Glutamatergic neuron (in vitro differentiated cells): ENCODE measurements around the gene GJB1. TPM values are rescaled to one million over a fixed set of nuclear protein-coding genes. Genes with fewer than 3 reads are reported as not detected.

Experiments used
- DNase-seq: peaks from one replicate; pipeline ENCODE4 v3.0.0; 2022
- H3K27ac Mint-ChIP-seq: one replicate; pipeline ENCODE4 v1.8.0; 2020; ENCODE audit warnings: mild to moderate bottlenecking, mixed read lengths, inconsistent platforms; ENCODE audit not compliant: unreplicated experiment
- H3K27me3 Mint-ChIP-seq: one replicate; pipeline ENCODE4 v1.8.0; 2020; ENCODE audit warnings: mild to moderate bottlenecking, moderate library complexity, mixed read lengths, inconsistent platforms; ENCODE audit not compliant: unreplicated experiment
- H3K36me3 Mint-ChIP-seq: one replicate; pipeline ENCODE4 v1.8.0; 2020; ENCODE audit warnings: mild to moderate bottlenecking, mixed read lengths, inconsistent platforms; ENCODE audit not compliant: unreplicated experiment
- H3K4me1 Mint-ChIP-seq: one replicate; pipeline ENCODE4 v1.8.0; 2020; ENCODE audit warnings: mild to moderate bottlenecking, low read depth, mixed read lengths, inconsistent platforms; ENCODE audit not compliant: unreplicated experiment
- H3K4me3 Mint-ChIP-seq: one replicate; pipeline ENCODE4 v1.8.0; 2020; ENCODE audit warnings: mild to moderate bottlenecking, mixed read lengths, inconsistent platforms; ENCODE audit not compliant: unreplicated experiment
- H3K9me3 Mint-ChIP-seq: one replicate; pipeline ENCODE4 v1.8.0; 2020; ENCODE audit warnings: mild to moderate bottlenecking, moderate library complexity, mixed read lengths, inconsistent platforms; ENCODE audit not compliant: unreplicated experiment
- total RNA-seq: library from RNA; stranded (reverse); fragmentation: NEBNext Ultra II Directional; extraction: Animal tissue kit (Norgen Biotek cat#: 25700); gene quantifications from one replicate; pipeline ENCODE4 v1.2.1, GENCODE V29; 2021; ENCODE audit not compliant: unreplicated experiment
- TF ChIP-seq, protein P1 (sequence below): fragments of 200-600 bp; sonication (generic); IDR thresholded peaks from one replicate; pipeline ENCODE4 v1.5.0; 2021; ENCODE audit not compliant: partially characterized antibody, unreplicated experiment

The GJB1 gene
- total RNA-seq, 1 donor from 2014 or later, result not detected

DNA sequence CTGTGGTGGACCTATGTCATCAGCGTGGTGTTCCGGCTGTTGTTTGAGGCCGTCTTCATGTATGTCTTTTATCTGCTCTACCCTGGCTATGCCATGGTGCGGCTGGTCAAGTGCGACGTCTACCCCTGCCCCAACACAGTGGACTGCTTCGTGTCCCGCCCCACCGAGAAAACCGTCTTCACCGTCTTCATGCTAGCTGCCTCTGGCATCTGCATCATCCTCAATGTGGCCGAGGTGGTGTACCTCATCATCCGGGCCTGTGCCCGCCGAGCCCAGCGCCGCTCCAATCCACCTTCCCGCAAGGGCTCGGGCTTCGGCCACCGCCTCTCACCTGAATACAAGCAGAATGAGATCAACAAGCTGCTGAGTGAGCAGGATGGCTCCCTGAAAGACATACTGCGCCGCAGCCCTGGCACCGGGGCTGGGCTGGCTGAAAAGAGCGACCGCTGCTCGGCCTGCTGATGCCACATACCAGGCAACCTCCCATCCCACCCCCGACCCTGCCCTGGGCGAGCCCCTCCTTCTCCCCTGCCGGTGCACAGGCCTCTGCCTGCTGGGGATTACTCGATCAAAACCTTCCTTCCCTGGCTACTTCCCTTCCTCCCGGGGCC is 1.2 kb downstream of the GJB1 start:
- H3K36me3 Mint-ChIP-seq, result no peaks in the 10 kb centered on the region
- H3K4me3 Mint-ChIP-seq, result no peak overlapping the region
- H3K27me3 Mint-ChIP-seq, result peaks cover 2% of the 10 kb centered on the region
- TF ChIP-seq, protein P1, sequence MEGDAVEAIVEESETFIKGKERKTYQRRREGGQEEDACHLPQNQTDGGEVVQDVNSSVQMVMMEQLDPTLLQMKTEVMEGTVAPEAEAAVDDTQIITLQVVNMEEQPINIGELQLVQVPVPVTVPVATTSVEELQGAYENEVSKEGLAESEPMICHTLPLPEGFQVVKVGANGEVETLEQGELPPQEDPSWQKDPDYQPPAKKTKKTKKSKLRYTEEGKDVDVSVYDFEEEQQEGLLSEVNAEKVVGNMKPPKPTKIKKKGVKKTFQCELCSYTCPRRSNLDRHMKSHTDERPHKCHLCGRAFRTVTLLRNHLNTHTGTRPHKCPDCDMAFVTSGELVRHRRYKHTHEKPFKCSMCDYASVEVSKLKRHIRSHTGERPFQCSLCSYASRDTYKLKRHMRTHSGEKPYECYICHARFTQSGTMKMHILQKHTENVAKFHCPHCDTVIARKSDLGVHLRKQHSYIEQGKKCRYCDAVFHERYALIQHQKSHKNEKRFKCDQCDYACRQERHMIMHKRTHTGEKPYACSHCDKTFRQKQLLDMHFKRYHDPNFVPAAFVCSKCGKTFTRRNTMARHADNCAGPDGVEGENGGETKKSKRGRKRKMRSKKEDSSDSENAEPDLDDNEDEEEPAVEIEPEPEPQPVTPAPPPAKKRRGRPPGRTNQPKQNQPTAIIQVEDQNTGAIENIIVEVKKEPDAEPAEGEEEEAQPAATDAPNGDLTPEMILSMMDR, result no peak
- H3K4me1 Mint-ChIP-seq, result peaks cover 2% of the 10 kb centered on the region
- no peak for DNase-seq
- H3K27ac Mint-ChIP-seq, result no peak overlapping the region
- H3K9me3 Mint-ChIP-seq, result no peaks in the 10 kb centered on the region

- H3K9me3 Mint-ChIP-seq, result no peaks in the 10 kb centered on the region
- peaks cover 2% of the 10 kb centered on the region for H3K27me3 Mint-ChIP-seq
- no peak overlapping the region for H3K27ac Mint-ChIP-seq
- H3K4me1 Mint-ChIP-seq, result peaks cover 2% of the 10 kb centered on the region
- TF ChIP-seq, protein P1, result no peak
- H3K36me3 Mint-ChIP-seq, result no peaks in the 10 kb centered on the region
- no peak for DNase-seq
- H3K4me3 Mint-ChIP-seq, result no peak overlapping the region
Observed at GRCh38 chrX:71225009-71225408, 2.0 kb downstream of the GJB1 start.

DNA sequence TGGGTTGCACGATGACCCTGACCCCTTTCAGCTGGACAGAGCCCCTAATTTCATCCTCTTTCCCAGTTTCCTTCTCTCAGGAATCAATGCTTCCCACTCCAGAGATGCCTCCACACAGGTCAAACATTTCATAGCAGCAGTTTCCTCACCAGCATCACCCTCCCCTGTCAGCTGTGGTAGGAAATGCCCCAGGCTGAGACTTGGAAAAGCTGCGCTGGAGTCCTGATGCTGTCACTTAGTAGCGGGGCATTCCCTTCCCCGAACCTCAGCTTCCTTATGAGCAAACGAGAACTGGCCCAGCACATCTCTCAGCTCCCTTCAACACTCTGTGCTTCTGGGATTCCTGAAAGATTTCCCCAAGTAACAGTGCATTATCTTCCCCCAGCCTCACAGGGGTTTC is 2.7 kb downstream of the GJB1 start:
- H3K27ac Mint-ChIP-seq, result no peak overlapping the region
- TF ChIP-seq, protein P1, result no peak
- no peaks in the 10 kb centered on the region for H3K36me3 Mint-ChIP-seq
- H3K27me3 Mint-ChIP-seq, result peaks cover 2% of the 10 kb centered on the region
- peaks cover 2% of the 10 kb centered on the region for H3K4me1 Mint-ChIP-seq
- no peak for DNase-seq
- no peak overlapping the region for H3K4me3 Mint-ChIP-seq
- no peaks in the 10 kb centered on the region for H3K9me3 Mint-ChIP-seq

DNA sequence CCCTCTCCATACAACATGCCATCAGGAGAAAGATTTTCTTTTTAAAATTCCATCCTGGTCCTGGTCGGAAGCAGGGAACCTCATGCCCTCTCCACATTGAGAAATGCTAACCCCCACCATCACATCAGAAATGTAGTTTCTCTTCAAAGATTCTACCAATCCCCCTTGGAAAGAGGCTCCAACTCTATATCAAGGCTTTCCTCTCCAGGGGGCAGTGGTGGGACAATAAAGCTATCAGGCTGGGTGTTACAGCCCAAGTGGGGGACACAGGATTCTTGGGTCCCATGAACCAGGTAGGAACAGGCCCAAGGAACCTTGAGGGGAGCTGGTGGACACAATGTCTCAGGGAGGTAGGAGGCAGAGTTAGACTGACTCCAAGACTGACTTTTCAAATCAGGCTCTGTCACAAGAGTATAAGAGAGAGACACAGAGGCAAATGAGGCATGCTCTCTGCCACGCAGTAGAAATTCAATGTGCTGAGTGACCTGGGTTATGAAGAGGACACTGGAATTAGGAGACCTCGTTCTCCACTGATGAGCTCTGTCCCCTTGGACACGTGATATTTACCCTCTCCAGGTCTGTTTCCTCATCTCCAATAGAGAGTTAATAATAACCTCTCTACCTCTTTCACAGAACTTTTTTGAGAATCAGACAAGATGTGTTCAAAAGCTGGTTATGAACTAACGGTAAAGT is 4.5 kb downstream of the GJB1 start:
- Mint-ChIP-seq H3K9me3 (no peaks in the 10 kb centered on the region), H3K4me3 (no peak overlapping the region), H3K4me1 (peaks cover 2% of the 10 kb centered on the region), H3K36me3 (no peaks in the 10 kb centered on the region), H3K27me3 (peaks cover 2% of the 10 kb centered on the region), H3K27ac (no peak overlapping the region)
- TF ChIP-seq, protein P1, result no peak
- DNase-seq, result no peak

GRCh38 chrX:71228063-71228642 is 5.1 kb downstream of the GJB1 start:
- Mint-ChIP-seq H3K27me3 (peaks cover 2% of the 10 kb centered on the region), H3K27ac (no peak overlapping the region), H3K4me1 (peaks cover 2% of the 10 kb centered on the region), H3K36me3 (no peaks in the 10 kb centered on the region), H3K4me3 (no peak overlapping the region), H3K9me3 (no peaks in the 10 kb centered on the region)
- DNase-seq, result no peak
- TF ChIP-seq, protein P1, result no peak
